Erythroblast (primary cell): ENCODE measurements around the gene TUBB3.

Experiments
- GATA1 ChIP-seq: IDR thresholded peaks from 2 replicates; pipeline ENCODE4 v1.6.1; 2011; ENCODE audit warnings: low read depth, mild to moderate bottlenecking, control low read depth, low read length, moderate library complexity
- POLR2A ChIP-seq: IDR thresholded peaks from 2 replicates; pipeline ENCODE4 v1.6.1; 2011; ENCODE audit warnings: mild to moderate bottlenecking, low read length

DNA sequence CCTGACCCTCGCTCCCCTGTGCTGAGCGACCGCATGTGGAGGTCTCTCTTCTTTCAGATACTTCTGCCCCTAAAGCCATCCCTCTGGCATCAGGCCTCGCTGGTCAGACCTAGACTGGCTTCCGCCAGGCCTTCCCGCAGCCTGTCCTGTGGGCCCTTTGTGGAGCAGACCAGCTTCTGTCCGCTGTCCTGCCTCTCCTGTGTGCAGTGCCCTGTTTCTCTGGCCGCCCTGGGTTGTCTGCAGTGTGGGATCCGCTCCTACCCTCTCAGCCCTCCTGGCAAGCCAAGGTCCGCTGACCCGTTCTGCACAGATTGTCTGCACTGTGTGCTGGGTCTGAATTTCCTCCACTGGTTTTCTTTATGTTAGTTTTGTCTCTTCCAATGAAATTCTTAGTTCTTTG lies 25.9 kb upstream of the TUBB3 start:
- TF ChIP-seq POLR2A, result no peak
- TF ChIP-seq GATA1, result no peak
